ENCODE data around the gene YDJC.

GRCh38 chr22:21652010-21652546, 22.3 kb upstream of the YDJC start:
- TF ChIP-seq CTCF (conservative IDR thresholded peaks at IDR 0.05; ENCODE audit: low read depth, low read length) (no peak), EZH2 (IDR thresholded peaks at IDR 0.05; ENCODE audit: low read length, unreplicated experiment) (no peak)
